H1 (cell line): Measurements from ENCODE around the gene TMEM269. TPM values are rescaled to one million over a fixed set of nuclear protein-coding genes. Genes with fewer than 3 reads are reported as not detected.

ENCODE experiments used
- CTCF ChIA-PET: fragments of 300-600 bp; sonication (Branson Sonifier 250); formaldehyde crosslinking; loops from one replicate; lab custom pipeline; 2021; ENCODE audit not compliant: partially characterized antibody; lab: Charles Lee
- POLR2A ChIA-PET: fragments of 300-600 bp; sonication (Branson Sonifier 250); formaldehyde crosslinking; loops from one replicate; lab custom pipeline; 2021; ENCODE audit warnings: inconsistent platforms; ENCODE audit not compliant: partially characterized antibody; lab: Charles Lee
- DNase-seq, 2 experiments: peaks; one replicate each; pipeline versions ENCODE4 v3.0.0 to v3.0.0-alpha.2; 2010 to 2022; ENCODE audit warnings: low spot score in 2 of 2, low read depth in 1 of 2, mixed read lengths in 1 of 2
- FAIRE-seq: peaks from 2 replicates; lab custom pipeline; 2011; peaks lifted over from hg19 to GRCh38; lab: Jason Lieb, UNC
- H2AFZ ChIP-seq: 2 replicates; pipeline ENCODE4 v1.8.1; 2012; ENCODE audit warnings: low read length, inconsistent platforms
- H2AK5ac ChIP-seq: 2 replicates; pipeline ENCODE4 v1.6.1; 2013; ENCODE audit warnings: low read depth, low read length
- H2BK120ac ChIP-seq: replicated peaks from 2 replicates; pipeline ENCODE3; 2013; ENCODE audit warnings: low read depth, low read length, inconsistent platforms
- H2BK12ac ChIP-seq: 2 replicates; pipeline ENCODE4 v1.6.1; 2013; ENCODE audit warnings: low read depth, low read length
- H2BK15ac ChIP-seq: 2 replicates; pipeline ENCODE4 v1.6.1; 2013; ENCODE audit warnings: low read length
- H2BK20ac ChIP-seq: 2 replicates; pipeline ENCODE4 v1.6.1; 2013; ENCODE audit warnings: low read length
- H2BK5ac ChIP-seq: 2 replicates; pipeline ENCODE4 v1.6.1; 2013; ENCODE audit warnings: low read depth, low read length
- H3K14ac ChIP-seq: 2 replicates; pipeline ENCODE4 v1.6.1; 2013; ENCODE audit warnings: inconsistent platforms; ENCODE audit not compliant: insufficient read length
- H3K18ac ChIP-seq: 2 replicates; pipeline ENCODE4 v1.6.1; 2013; ENCODE audit warnings: low read length; ENCODE audit errors: extremely low read depth
- H3K23ac ChIP-seq: 2 replicates; pipeline ENCODE4 v1.6.1; 2013; ENCODE audit warnings: inconsistent platforms; ENCODE audit not compliant: insufficient read length
- H3K23me2 ChIP-seq: 2 replicates; pipeline ENCODE4 v1.6.1; 2013; ENCODE audit warnings: low read depth, low read length
- H3K27ac ChIP-seq: 2 replicates; pipeline ENCODE4 v1.6.1; 2011; ENCODE audit warnings: low read depth, low read length, inconsistent platforms
- H3K27me3 ChIP-seq, 4 experiments: replicated peaks in 1 of 4; 1 replicate in 1 of 4; 2 replicates in 3 of 4; pipeline versions ENCODE4 v1.6.1 to v1.8.1; 2011 to 2013; ENCODE audit warnings: low read length in 3 of 4, mild to moderate bottlenecking in 3 of 4, inconsistent platforms in 2 of 4, mixed read lengths in 2 of 4, moderate library complexity in 1 of 4; ENCODE audit not compliant: control insufficient read depth in 3 of 4, insufficient read depth in 3 of 4; ENCODE audit errors: extremely low read depth in 1 of 4
- H3K36me3 ChIP-seq, 4 experiments: 2 replicates each; pipeline versions ENCODE4 v1.6.1 to v1.8.1; 2011 to 2013; ENCODE audit warnings: mild to moderate bottlenecking in 4 of 4, low read length in 3 of 4, moderate library complexity in 2 of 4, control low read depth in 1 of 4, inconsistent platforms in 1 of 4; ENCODE audit not compliant: insufficient read depth in 4 of 4, control insufficient read depth in 2 of 4
- H3K4ac ChIP-seq: replicated peaks from 2 replicates; pipeline ENCODE3; 2013; ENCODE audit warnings: low read length, low read depth, mixed read lengths, inconsistent platforms; ENCODE audit not compliant: insufficient read length
- H3K4me1 ChIP-seq, 4 experiments: replicated peaks in 1 of 4; 1 replicate in 1 of 4; 2 replicates in 3 of 4; pipeline versions ENCODE4 v1.6.1 to v1.8.1; 2011 to 2013; ENCODE audit warnings: low read length in 3 of 4, inconsistent platforms in 2 of 4, mixed read lengths in 1 of 4; ENCODE audit not compliant: insufficient read depth in 4 of 4, control insufficient read depth in 3 of 4
- H3K4me2 ChIP-seq, 2 experiments: 2 replicates each; pipeline versions ENCODE4 v1.6.1 to v1.8.1; 2011 to 2013; ENCODE audit warnings: low read depth in 2 of 2, low read length in 2 of 2, control low read depth in 1 of 2, inconsistent platforms in 1 of 2, mild to moderate bottlenecking in 1 of 2; ENCODE audit not compliant: insufficient read depth in 1 of 2
- H3K4me3 ChIP-seq, 4 experiments: fragments of 200-600, 300-600 bp in 1 of 4; sonication (generic), shearing (Covaris generic), sonication (Bioruptor Twin) in 1 of 4; 2 replicates each; pipeline versions ENCODE4 v1.5.1 to v1.8.1; 2011 to 2016; ENCODE audit warnings: low read length in 4 of 4, low read depth in 3 of 4, control low read depth in 2 of 4, inconsistent platforms in 2 of 4, mild to moderate bottlenecking in 2 of 4, mixed read lengths in 1 of 4, moderate library complexity in 1 of 4; ENCODE audit not compliant: insufficient read depth in 2 of 4; ENCODE audit errors: extremely low read depth in 1 of 4
- H3K56ac ChIP-seq: replicated peaks from 2 replicates; pipeline ENCODE3; 2013; ENCODE audit warnings: low read depth, mild to moderate bottlenecking, mixed read lengths, low read length, inconsistent platforms; ENCODE audit not compliant: insufficient read length
- H3K79me1 ChIP-seq: 2 replicates; pipeline ENCODE4 v1.6.1; 2013; ENCODE audit warnings: low read depth, low read length, control low read depth
- H3K79me2 ChIP-seq, 2 experiments: 2 replicates each; pipeline versions ENCODE4 v1.6.1 to v1.8.1; 2012 to 2013; ENCODE audit warnings: low read length in 2 of 2, mild to moderate bottlenecking in 2 of 2, inconsistent platforms in 1 of 2; ENCODE audit not compliant: insufficient read depth in 2 of 2, control insufficient read depth in 1 of 2
- H3K9ac ChIP-seq, 4 experiments: replicated peaks in 1 of 4; 1 replicate in 1 of 4; 2 replicates in 3 of 4; pipeline versions ENCODE4 v1.6.1 to v1.8.1; 2011 to 2013; ENCODE audit warnings: low read depth in 3 of 4, low read length in 3 of 4, control low read depth in 2 of 4, mild to moderate bottlenecking in 2 of 4, moderate library complexity in 2 of 4, inconsistent platforms in 1 of 4; ENCODE audit errors: extremely low read depth in 1 of 4
- H3K9me3 ChIP-seq, 2 experiments: 2 replicates each; pipeline versions ENCODE4 v1.6.1 to v1.8.1; 2012 to 2013; ENCODE audit warnings: mild to moderate bottlenecking in 2 of 2, moderate library complexity in 2 of 2, control low read depth in 1 of 2, inconsistent platforms in 1 of 2, low read depth in 1 of 2, low read length in 1 of 2, mixed read lengths in 1 of 2; ENCODE audit not compliant: insufficient read depth in 2 of 2
- H4K20me1 ChIP-seq, 2 experiments: replicated peaks in 1 of 2; 2 replicates each; pipeline versions ENCODE3 to v1.8.1; 2011 to 2013; ENCODE audit warnings: inconsistent platforms in 2 of 2, low read length in 2 of 2, mild to moderate bottlenecking in 1 of 2; ENCODE audit not compliant: insufficient read depth in 2 of 2, control insufficient read depth in 1 of 2
- H4K5ac ChIP-seq: 2 replicates; pipeline ENCODE4 v1.6.1; 2013; ENCODE audit warnings: low read length, low read depth, mixed read lengths, inconsistent platforms; ENCODE audit not compliant: insufficient read length
- H4K8ac ChIP-seq: 2 replicates; pipeline ENCODE4 v1.8.0; 2013; ENCODE audit warnings: mild to moderate bottlenecking, moderate library complexity, low read length, inconsistent platforms; ENCODE audit not compliant: insufficient read depth; ENCODE audit errors: extremely low read depth
- H4K91ac ChIP-seq: replicated peaks from 2 replicates; pipeline ENCODE3; 2013; ENCODE audit warnings: low read length, mixed read lengths, inconsistent platforms; ENCODE audit not compliant: insufficient read length
- CBX8 ChIP-seq: fragments of 300-800, 300-1000 bp; sonication (generic); IDR thresholded peaks from 2 replicates; pipeline ENCODE4 v1.7.1; 2016; ENCODE audit warnings: low read depth, low read length, borderline replicate concordance
- EGR1 ChIP-seq: IDR thresholded peaks from 2 replicates; pipeline ENCODE4 v1.6.1; 2011; ENCODE audit warnings: low read depth, low read length, borderline replicate concordance
- HDAC2 ChIP-seq, 2 experiments: fragments of 300-600 bp in 1 of 2; sonication (generic) in 1 of 2; IDR thresholded peaks; 2 replicates each; pipeline ENCODE4 v1.6.1; 2011 to 2012; ENCODE audit warnings: low read depth in 2 of 2, low read length in 2 of 2, mild to moderate bottlenecking in 2 of 2, moderate library complexity in 2 of 2, borderline replicate concordance in 1 of 2, inconsistent platforms in 1 of 2
- JUN ChIP-seq: IDR thresholded peaks from 2 replicates; pipeline ENCODE4 v1.6.1; 2011; ENCODE audit warnings: low read depth, mild to moderate bottlenecking, improper control_type of control experiment, low read length
- JUND ChIP-seq: IDR thresholded peaks from 2 replicates; pipeline ENCODE4 v1.6.1; 2011; ENCODE audit warnings: mild to moderate bottlenecking, improper control_type of control experiment, low read length
- KDM4A ChIP-seq: IDR thresholded peaks from one replicate; pipeline ENCODE4 v1.7.1; 2012; ENCODE audit warnings: low read depth, mild to moderate bottlenecking, moderate library complexity, low read length, inconsistent platforms; ENCODE audit not compliant: severe bottlenecking
- SIN3A ChIP-seq, 2 experiments: IDR thresholded peaks in 1 of 2; conservative IDR thresholded peaks in 1 of 2; 2 replicates each; pipeline ENCODE4 v1.6.1; 2011 to 2012; ENCODE audit warnings: low read length in 2 of 2, improper control_type of control experiment in 1 of 2, low read depth in 1 of 2, mild to moderate bottlenecking in 1 of 2
- WGBS, 2 experiments: shearing (Covaris generic) in 1 of 2; methylation state at CpG; one replicate each; pipeline versions ENCODE4 v1.1.6 to v1.1.7; 2013 to 2015; ENCODE audit warnings: low lambda C conversion rate in 2 of 2, mixed read lengths in 2 of 2, inconsistent platforms in 1 of 2, low coverage in 1 of 2, missing lambda C conversion rate in 1 of 2; ENCODE audit not compliant: insufficient replicate concordance in 2 of 2, insufficient coverage in 1 of 2, insufficient read length in 1 of 2; ENCODE audit errors: extremely low coverage in 1 of 2, missing lambda C conversion rate in 1 of 2; 5-methylcytosine and 5-hydroxymethylcytosine counted together
- polyA plus RNA-seq, 7 experiments: library from polyadenylated mRNA; depleted of rRNA in 3 of 7; stranded (reverse) in 5 of 7; unstranded in 2 of 7; fragments of >200 nt in 5 of 7; fragments of 200-250 nt in 2 of 7; gene quantifications; 1 replicate in 5 of 7; 2 replicates in 1 of 7; 4 replicates in 1 of 7; pipeline versions ENCODE4 v1.2.1 to v1.2.3, GENCODE V29; 2011 to 2013; ENCODE audit warnings: missing spikeins in 2 of 7, mixed read lengths in 2 of 7
- total RNA-seq: library from RNA; stranded (reverse); fragmentation: NEBNext Ultra II Directional; extraction: Animal tissue kit (Norgen Biotek cat#: 25700); gene quantifications from 2 replicates; pipeline ENCODE4 v1.2.1, GENCODE V29; 2021
- TF ChIP-seq, protein P1 (sequence below): IDR thresholded peaks from 2 replicates; pipeline ENCODE4 v1.6.1; 2011; ENCODE audit warnings: low read depth, mild to moderate bottlenecking, low read length; ENCODE audit not compliant: insufficient read depth

TMEM269 gene
- total and polyA plus RNA-seq, 2 of the 8 experiments (the other 6 are each of a cell fraction or from before 2014, with no cell fraction given): 0.14 to 0.35 TPM

DNA sequence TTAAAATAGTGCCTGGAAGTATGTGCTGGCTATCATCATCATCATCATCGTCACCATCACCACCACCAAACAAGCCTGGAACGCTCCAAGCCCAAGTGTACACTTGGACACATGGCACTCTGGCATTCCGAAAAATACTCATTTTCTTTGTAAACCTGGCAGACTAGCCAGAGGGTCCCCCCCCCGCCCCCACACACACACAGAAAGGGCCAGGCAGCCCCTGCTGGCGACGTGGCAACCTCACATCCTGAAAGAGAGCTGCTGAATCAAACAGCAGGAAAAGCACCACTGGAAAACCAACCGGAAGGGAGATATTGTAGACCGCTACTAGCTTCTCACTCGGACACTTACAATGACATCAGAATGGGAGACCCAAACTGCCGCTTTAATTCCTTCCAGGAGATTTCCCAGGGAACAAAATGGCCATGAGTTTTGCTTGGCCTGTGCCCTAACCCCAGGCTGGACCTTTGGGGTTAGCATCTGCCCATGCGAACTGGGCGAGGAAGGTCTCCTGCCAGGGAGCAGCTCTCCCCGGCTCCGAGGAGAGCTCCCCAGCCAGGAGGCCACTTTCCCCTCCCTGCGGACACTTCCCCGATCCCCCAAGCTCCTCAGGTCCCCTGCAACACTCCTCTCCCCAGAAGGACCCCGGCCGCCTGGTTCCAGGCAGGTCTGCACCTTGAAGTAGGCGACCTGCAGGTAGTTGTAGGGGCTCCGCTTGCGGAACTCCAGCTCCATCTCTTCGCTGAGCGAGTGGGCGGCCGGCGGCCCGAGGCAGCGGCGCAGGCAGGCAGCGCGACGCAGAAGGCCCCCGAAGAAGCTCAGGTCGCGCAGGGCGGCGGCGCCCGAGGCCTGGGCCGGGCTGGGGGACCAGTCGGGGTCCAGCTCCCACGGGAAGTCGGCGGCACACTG is 18.7 kb upstream of the TMEM269 start:
- H3K23ac ChIP-seq: no peak overlapping the region
- POLR2A ChIA-PET: interaction anchor here (0.7 to 2.2 kb wide), 15 partner anchors 9 to 223 kb away, joined by 3 to 14 read pairs (median 5); partner anchors contain the start of genes CLDN19 and YBX1
- no peaks in the 10 kb centered on the region for H3K79me1 ChIP-seq
- TF ChIP-seq KDM4A (no peak), EGR1 (no peak), HDAC2 (IDR thresholded peaks at IDR 0.05; ENCODE audit: borderline replicate concordance in 1 of 2, low read depth in 2 of 2, low read length in 2 of 2) (peak in 1 of 2 experiments; percentile 42; a peak in 1 of 4 replicates), CBX8 (no peak), SIN3A (conservative IDR thresholded peaks at IDR 0.05 in 1 of 2, IDR thresholded peaks at IDR 0.05 in 1 of 2; ENCODE audit: low read depth in 1 of 2, low read length in 2 of 2) (0 out of 4 replicates have a peak, but pooled peaks of 1 of the 2 experiments have one; percentile 54), JUN (no peak), JUND (no peak)
- TF ChIP-seq, protein P1, sequence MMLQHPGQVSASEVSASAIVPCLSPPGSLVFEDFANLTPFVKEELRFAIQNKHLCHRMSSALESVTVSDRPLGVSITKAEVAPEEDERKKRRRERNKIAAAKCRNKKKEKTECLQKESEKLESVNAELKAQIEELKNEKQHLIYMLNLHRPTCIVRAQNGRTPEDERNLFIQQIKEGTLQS: no peak

More for the DNA sequence above, 18.7 kb upstream of the TMEM269 start:
- peaks cover 6 to 28% of the 10 kb centered on the region in 2 experiments; a peak in 3 of 4 replicates for H3K79me2 ChIP-seq
- H3K4ac ChIP-seq: peak overlapping the region; percentile 4
- WGBS, 2 experiments: 5% methylated on average over 43 of the region's 44 CpGs; no CpG with 5 or more reads in 1 of the 2 experiments
- FAIRE-seq (no peak), DNase-seq (peak in 1 of 2 experiments; percentile 76)
- H3K27me3 ChIP-seq: no peaks in the 10 kb centered on the region
- no peaks in the 10 kb centered on the region; a peak in 2 of 8 replicates for H3K36me3 ChIP-seq
- peak overlapping the region; percentile 87 for H3K4me2 ChIP-seq
- peak overlapping the region; percentile 53; the same call in 1 of the 2 replicates for H4K8ac ChIP-seq
- H3K9me3 ChIP-seq: no peaks in the 10 kb centered on the region
- H3K18ac ChIP-seq: peak overlapping the region; percentile 75; the same call in 1 of the 2 replicates
- H2BK20ac ChIP-seq: no peak overlapping the region
- no peak overlapping the region for H3K14ac ChIP-seq
- peak overlapping the region; percentile 82 to 92 (median 84) for H3K4me3 ChIP-seq
- H2BK120ac ChIP-seq: no peak overlapping the region
- H3K27ac ChIP-seq: no peak overlapping the region
- no peak overlapping the region for H2AK5ac ChIP-seq
- peaks cover 7% of the 10 kb centered on the region for H3K23me2 ChIP-seq
- H4K91ac ChIP-seq: peak overlapping the region; percentile 3
- CTCF ChIA-PET: interaction anchor here (0.6 to 4.6 kb wide), 20 partner anchors 9 to 607 kb away, joined by 3 to 26 read pairs (median 4); partner anchors contain the start of genes TMEM269 and ZNF691
- H2BK15ac ChIP-seq: 0 out of 2 replicates have a peak overlapping the region, but pooled peaks have one; percentile 76
- no peak overlapping the region for H2BK12ac ChIP-seq
- peak overlapping the region; percentile 47 to 58 (median 52); a peak in 6 of 7 replicates for H3K9ac ChIP-seq
- H2BK5ac ChIP-seq: 0 out of 2 replicates have a peak overlapping the region, but pooled peaks have one; percentile 87
- H3K4me1 ChIP-seq: peaks cover 0 to 6% (median 3%) of the 10 kb centered on the region in 4 experiments; a peak in 5 of 7 replicates
- peaks cover 0 to 4% of the 10 kb centered on the region in 2 experiments for H4K20me1 ChIP-seq
- peak overlapping the region; percentile 67 for H2AFZ ChIP-seq
- H4K5ac ChIP-seq: no peak overlapping the region
- no peak overlapping the region for H3K56ac ChIP-seq
